ENCODE results near the gene PHLDA3. TPM values are rescaled to one million over a fixed set of nuclear protein-coding genes. Genes with fewer than 3 reads are reported as not detected.

The PHLDA3 gene
- total RNA-seq, 1 experiment from 2014 or later = 22.1 TPM

GRCh38 chr1:201471772-201472171, 2.8 kb upstream of the PHLDA3 start:
- CTCF ChIA-PET = no interaction called here
- intact Hi-C loops (cut with micrococcal nuclease) = no loop called here
- Histone ChIP-seq H3K27ac (ENCODE audit: low read depth, low read length) (no peak overlapping the region), H4K20me1 (ENCODE audit: insufficient read depth) (no peaks in the 10 kb centered on the region), H3K9me3 (ENCODE audit: control insufficient read depth in 1 of 2, insufficient read depth in 1 of 2, low read depth in 1 of 2, low read length in 2 of 2) (no peaks in the 10 kb centered on the region), H3K4me2 (ENCODE audit: low read length) (no peak overlapping the region), H3K27me3 (ENCODE audit: insufficient read depth, low read length) (no peaks in the 10 kb centered on the region), H3K4me3 (replicated peaks in 1 of 2; ENCODE audit: low read depth in 1 of 2, low read length in 2 of 2) (no peak overlapping the region), H3K9me2 (ENCODE audit: insufficient read depth) (no peaks in the 10 kb centered on the region), H3K9ac (ENCODE audit: low read length) (no peak overlapping the region), H3K4me1 (ENCODE audit: control insufficient read depth in 1 of 2, insufficient read depth in 2 of 2, low read length in 2 of 2) (peaks cover 14 to 38% of the 10 kb centered on the region in 2 experiments), H3K79me2 (ENCODE audit: insufficient read depth, low read length) (peaks cover 18% of the 10 kb centered on the region), H2AFZ (ENCODE audit: low read depth, low read length, poor library complexity, severe bottlenecking) (no peak overlapping the region), H3K36me3 (ENCODE audit: control insufficient read depth in 1 of 2, insufficient read depth in 2 of 2, low read length in 2 of 2) (no peaks in the 10 kb centered on the region)
- no peak for TF ChIP-seq RAD21 (IDR thresholded peaks at IDR 0.05; ENCODE audit: low read depth)
- DNase-seq (ENCODE audit: low read depth, low spot score) = no peak
- RAD21 ChIA-PET (ENCODE audit: low non-redundant PET in 1 of 2, low total read pairs in 2 of 2, uncharacterized antibody in 2 of 2, unreplicated experiment in 2 of 2) = no interaction called here
- POLR2A ChIA-PET = interaction anchor here (1.0 kb wide), 1 partner anchor 41 kb away, joined by 3 read pairs; no protein-coding TSS in a partner anchor
- no peak for ATAC-seq
- no TSS peak for BruUV-seq (replicated peaks)

- no peak overlapping the region for H3K4me2 ChIP-seq (ENCODE audit: low read length)
- no peak overlapping the region for H2AFZ ChIP-seq (ENCODE audit: low read depth, low read length, poor library complexity, severe bottlenecking)
- DNase-seq (ENCODE audit: low read depth, low spot score) (no peak), ATAC-seq (no peak)
- peaks cover 23 to 41% of the 10 kb centered on the region in 2 experiments for H3K4me1 ChIP-seq (ENCODE audit: control insufficient read depth in 1 of 2, insufficient read depth in 2 of 2, low read length in 2 of 2)
- ChIA-PET CTCF (no interaction called here), RAD21 (ENCODE audit: low non-redundant PET in 1 of 2, low total read pairs in 2 of 2, uncharacterized antibody in 2 of 2, unreplicated experiment in 2 of 2) (no interaction called here), POLR2A (no interaction called here)
- H4K20me1 ChIP-seq (ENCODE audit: insufficient read depth) = no peaks in the 10 kb centered on the region
- no peak overlapping the region for H3K9ac ChIP-seq (ENCODE audit: low read length)
- no peak overlapping the region for H3K4me3 ChIP-seq (replicated peaks in 1 of 2; ENCODE audit: low read depth in 1 of 2, low read length in 2 of 2)
- no peak overlapping the region for H3K27ac ChIP-seq (ENCODE audit: low read depth, low read length)
- no peaks in the 10 kb centered on the region for H3K9me3 ChIP-seq (ENCODE audit: control insufficient read depth in 1 of 2, insufficient read depth in 1 of 2, low read depth in 1 of 2, low read length in 2 of 2)
- H3K36me3 ChIP-seq (ENCODE audit: control insufficient read depth in 1 of 2, insufficient read depth in 2 of 2, low read length in 2 of 2) = peaks cover 0 to 7% of the 10 kb centered on the region in 2 experiments; a peak in 1 of 4 replicates
- no TSS peak for BruUV-seq (replicated peaks)
- H3K9me2 ChIP-seq (ENCODE audit: insufficient read depth) = no peaks in the 10 kb centered on the region
- intact Hi-C loops (cut with micrococcal nuclease) = no loop called here
- H3K27me3 ChIP-seq (ENCODE audit: insufficient read depth, low read length) = no peaks in the 10 kb centered on the region
- no peak for TF ChIP-seq CTCF (IDR thresholded peaks at IDR 0.05 in 2 of 3, conservative IDR thresholded peaks at IDR 0.05 in 1 of 3; ENCODE audit: borderline replicate concordance in 1 of 3, insufficient read depth in 1 of 3, low read depth in 2 of 3, low read length in 2 of 3)
- TF ChIP-seq EZH2 (IDR thresholded peaks at IDR 0.05) = no peak
- TF ChIP-seq EZH2phosphoT487 (IDR thresholded peaks at IDR 0.05; ENCODE audit: borderline replicate concordance) = no peak
- no peak for TF ChIP-seq ZBTB33 (IDR thresholded peaks at IDR 0.05; ENCODE audit: extremely low read depth, insufficient replicate concordance, low read length)
- no peak for TF ChIP-seq TCF7L2 (IDR thresholded peaks at IDR 0.05; ENCODE audit: borderline replicate concordance, extremely low read depth, insufficient read depth, insufficient read length)
- no peak for TF ChIP-seq POLR2AphosphoS5 (IDR thresholded peaks at IDR 0.05; ENCODE audit: low read depth, low read length)
- peaks cover 27% of the 10 kb centered on the region for H3K79me2 ChIP-seq (ENCODE audit: insufficient read depth, low read length)
Observed at GRCh38 chr1:201470581-201470980, 1.6 kb upstream of the PHLDA3 start.
